RPMI7951 (cell line): ENCODE results near the gene SULT2B1. TPM values are rescaled to one million over a fixed set of nuclear protein-coding genes. Genes with fewer than 3 reads are reported as not detected.

Experiments used
- total RNA-seq: library from RNA; depleted of rRNA; stranded (reverse); fragments of >200 nt; shearing (Covaris generic); gene quantifications from 2 replicates; pipeline ENCODE4 v1.2.3, GENCODE V29; 2014; rRNA removed

The SULT2B1 gene
- total RNA-seq, 1 experiment from 2014 or later = not detected

Other genes starting within 250 kb of the SULT2B1 start
- gene EMP3, start 226.6 kb upstream of the SULT2B1 start, total RNA-seq = 246 and 286 TPM in 2 replicates
- gene TMEM143, start 188.2 kb upstream of the SULT2B1 start, total RNA-seq = 4.4 and 6.4 TPM in 2 replicates
- not detected in 2 replicates for gene SYNGR4, start 187.8 kb upstream of the SULT2B1 start, total RNA-seq
- gene KDELR1, start 160.6 kb upstream of the SULT2B1 start, total RNA-seq = 153 and 156 TPM in 2 replicates
- gene GRIN2D, start 158.5 kb upstream of the SULT2B1 start, total RNA-seq = 0.60 and 0.68 TPM in 2 replicates
- 28.2 and 38.0 TPM in 2 replicates for gene GRWD1, start 106.2 kb upstream of the SULT2B1 start, total RNA-seq
- 0.48 and 1.1 TPM in 2 replicates for gene KCNJ14, start 96.6 kb upstream of the SULT2B1 start, total RNA-seq
- gene CYTH2, start 82.8 kb upstream of the SULT2B1 start, total RNA-seq = 39.0 and 74.3 TPM in 2 replicates
- gene LMTK3, start 40.3 kb upstream of the SULT2B1 start, total RNA-seq = not detected in 2 replicates
- gene SPACA4, start 54.6 kb downstream of the SULT2B1 start, total RNA-seq = not detected in 2 replicates
- 1.6 TPM in 1 of 2 replicates, not detected in the other for gene FAM83E, start 62.9 kb downstream of the SULT2B1 start, total RNA-seq
- gene RPL18, start 67.0 kb downstream of the SULT2B1 start, total RNA-seq = 2,104 and 2,291 TPM in 2 replicates
- 4.7 and 7.7 TPM in 2 replicates for gene SPHK2, start 67.3 kb downstream of the SULT2B1 start, total RNA-seq
- gene DBP, start 85.2 kb downstream of the SULT2B1 start, total RNA-seq = 16.6 and 17.2 TPM in 2 replicates
- gene CA11, start 94.0 kb downstream of the SULT2B1 start, total RNA-seq = 2.1 and 3.8 TPM in 2 replicates
- gene NTN5, start 120.8 kb downstream of the SULT2B1 start, total RNA-seq = 0.39 TPM in 1 of 2 replicates, not detected in the other
- gene FUT2, start 143.8 kb downstream of the SULT2B1 start, total RNA-seq = not detected in 2 replicates
- 0.24 and 0.39 TPM in 2 replicates for gene MAMSTR, start 167.6 kb downstream of the SULT2B1 start, total RNA-seq
- gene RASIP1, start 188.4 kb downstream of the SULT2B1 start, total RNA-seq = 1.9 and 2.3 TPM in 2 replicates
- 0.12 TPM in 1 of 2 replicates, not detected in the other for gene IZUMO1, start 194.7 kb downstream of the SULT2B1 start, total RNA-seq
- gene FUT1, start 200.5 kb downstream of the SULT2B1 start, total RNA-seq = 0.60 and 0.78 TPM in 2 replicates
- not detected in 2 replicates for gene FGF21, start 203.4 kb downstream of the SULT2B1 start, total RNA-seq